HepG2 (cell line): ENCODE data around the gene TF. TPM values are rescaled to one million over a fixed set of nuclear protein-coding genes. Genes with fewer than 3 reads are reported as not detected.

Source experiments
- CBX2 ChIP-seq, 2 experiments: fragments of 200-600 bp in 1 of 2; sonication (generic); formaldehyde crosslinking in 1 of 2; IDR thresholded peaks; 2 replicates each; pipeline versions ENCODE4 v1.7.0 to v1.8.1; 2018 to 2022; ENCODE audit warnings: low read depth in 2 of 2, low read length in 1 of 2, mild to moderate bottlenecking in 1 of 2, missing genetic modification reagents in 1 of 2
- GZF1 ChIP-seq: sonication (generic); formaldehyde crosslinking; IDR thresholded peaks from 2 replicates; pipeline ENCODE4 v1.5.1; 2020; ENCODE audit warnings: mild to moderate bottlenecking, missing genetic modification reagents
- KLF12 ChIP-seq: sonication (generic); formaldehyde crosslinking; IDR thresholded peaks from 2 replicates; pipeline ENCODE4 v1.4.0; 2020; ENCODE audit warnings: missing genetic modification reagents, borderline replicate concordance
- MAFG ChIP-seq: sonication (generic); formaldehyde crosslinking; IDR thresholded peaks from 2 replicates; pipeline ENCODE4 v1.5.1; 2020; ENCODE audit warnings: mild to moderate bottlenecking, missing genetic modification reagents
- MLXIP ChIP-seq: sonication (generic); formaldehyde crosslinking; IDR thresholded peaks from 2 replicates; pipeline ENCODE4 v1.9.0; 2021; ENCODE audit warnings: missing genetic modification reagents, borderline replicate concordance
- MTF2 ChIP-seq: sonication (generic); formaldehyde crosslinking; IDR thresholded peaks from 2 replicates; pipeline ENCODE4 v1.5.0; 2020; ENCODE audit warnings: missing genetic modification reagents, borderline replicate concordance
- SIX1 ChIP-seq: sonication (generic); formaldehyde crosslinking; IDR thresholded peaks from 2 replicates; pipeline ENCODE4 v1.4.0; 2020; ENCODE audit warnings: missing genetic modification reagents, borderline replicate concordance
- SSRP1 ChIP-seq: IDR thresholded peaks from 2 replicates; pipeline ENCODE4 v1.6.1; 2016; ENCODE audit warnings: control low read depth
- SYNCRIP ChIP-seq: fragments of 200-400 bp; formaldehyde crosslinking; IDR thresholded peaks from 2 replicates; pipeline ENCODE4 v1.6.1; 2018; ENCODE audit warnings: mild to moderate bottlenecking, low read depth, low read length; ENCODE audit not compliant: insufficient read depth
- ZBTB14 ChIP-seq: sonication (generic); formaldehyde crosslinking; IDR thresholded peaks from 2 replicates; pipeline ENCODE4 v1.4.0; 2020; ENCODE audit warnings: missing genetic modification reagents
- ZBTB2 ChIP-seq: sonication (generic); formaldehyde crosslinking; IDR thresholded peaks from 2 replicates; pipeline ENCODE4 v1.8.0; 2022; ENCODE audit warnings: low read depth, missing genetic modification reagents
- ZFX ChIP-seq: sonication (generic); formaldehyde crosslinking; IDR thresholded peaks from 2 replicates; pipeline ENCODE4 v1.4.0; 2020; ENCODE audit warnings: mild to moderate bottlenecking, low read depth, missing genetic modification reagents, moderate library complexity
- ZMYM3 ChIP-seq: sonication (generic); formaldehyde crosslinking; IDR thresholded peaks from 2 replicates; pipeline ENCODE4 v1.5.1; 2020; ENCODE audit warnings: mild to moderate bottlenecking, missing genetic modification reagents
- ZNF124 ChIP-seq: sonication (generic); formaldehyde crosslinking; IDR thresholded peaks from 2 replicates; pipeline ENCODE4 v1.4.0; 2020; ENCODE audit warnings: missing genetic modification reagents
- ZNF253 ChIP-seq: sonication (generic); formaldehyde crosslinking; IDR thresholded peaks from 2 replicates; pipeline ENCODE4 v1.8.0; 2022; ENCODE audit warnings: mild to moderate bottlenecking, missing genetic modification reagents, borderline replicate concordance
- ZNF329 ChIP-seq: sonication (generic); formaldehyde crosslinking; IDR thresholded peaks from 2 replicates; pipeline ENCODE4 v1.9.0; 2021; ENCODE audit warnings: low read depth, mild to moderate bottlenecking, missing genetic modification reagents
- ZNF331 ChIP-seq: sonication (generic); formaldehyde crosslinking; IDR thresholded peaks from 2 replicates; pipeline ENCODE4 v1.4.0; 2020; ENCODE audit warnings: missing genetic modification reagents
- ZNF362 ChIP-seq: sonication (generic); formaldehyde crosslinking; IDR thresholded peaks from 2 replicates; pipeline ENCODE4 v1.4.0; 2020; ENCODE audit warnings: missing genetic modification reagents, mild to moderate bottlenecking, borderline replicate concordance
- ZNF766 ChIP-seq: sonication (generic); formaldehyde crosslinking; IDR thresholded peaks from 2 replicates; pipeline ENCODE4 v1.5.0; 2020; ENCODE audit warnings: missing genetic modification reagents, borderline replicate concordance
- ZNF773 ChIP-seq: sonication (generic); formaldehyde crosslinking; IDR thresholded peaks from 2 replicates; pipeline ENCODE4 v1.4.0; 2020; ENCODE audit warnings: missing genetic modification reagents, borderline replicate concordance
- ZNF879 ChIP-seq: sonication (generic); formaldehyde crosslinking; IDR thresholded peaks from 2 replicates; pipeline ENCODE4 v1.8.1; 2023; ENCODE audit warnings: missing genetic modification reagents
- ZSCAN25 ChIP-seq: sonication (generic); formaldehyde crosslinking; IDR thresholded peaks from 2 replicates; pipeline ENCODE4 v1.8.0; 2022; ENCODE audit warnings: mild to moderate bottlenecking, missing genetic modification reagents
- ZSCAN9 ChIP-seq: IDR thresholded peaks from 2 replicates; pipeline ENCODE4 v1.6.1; 2016; ENCODE audit warnings: borderline replicate concordance
- polyA plus RNA-seq, 8 experiments: library from polyadenylated mRNA; depleted of rRNA in 3 of 8; stranded (reverse) in 7 of 8; unstranded in 1 of 8; fragments of >200 nt; fragmentation: Illumina TruSeq in 4 of 8; extraction: Trizol in 4 of 8; gene quantifications; 2 replicates each; pipeline versions ENCODE4 v1.2.1 to v1.2.3, GENCODE V29; 2011 to 2016; ENCODE audit warnings: low read depth in 4 of 8, missing spikeins in 1 of 8, mixed read lengths in 1 of 8; ENCODE audit not compliant: insufficient read depth in 1 of 8
- total RNA-seq, 5 experiments: library from RNA; depleted of rRNA; stranded (reverse); fragments of >200 nt; fragmentation: Illumina TruSeq; extraction: Trizol; gene quantifications; 2 replicates each; pipeline ENCODE4 v1.2.3, GENCODE V29; 2016; ENCODE audit warnings: low read depth in 1 of 5

Gene TF
- total and polyA plus RNA-seq, 2 of the 13 experiments (the other 11 are each of a cell fraction or from before 2014, with no cell fraction given), result 10,074 to 11,821 TPM

GRCh38 chr3:133805702-133806475, 59.7 kb downstream of the TF start, which contains the start of gene SRPRB (continued):
- TF ChIP-seq ZSCAN9 (CRISPR knock-in tag), result no peak
- TF ChIP-seq ZMYM3 (CRISPR knock-in tag), result no peak; the same call in 1 of the 2 replicates
- peak; percentile 72; the same call in 1 of the 2 replicates for TF ChIP-seq ZSCAN25 (CRISPR knock-in tag)
- TF ChIP-seq MLXIP, result no peak
- TF ChIP-seq ZNF331 (CRISPR knock-in tag), result peak; percentile 36; the same call in 1 of the 2 replicates
- TF ChIP-seq ZNF773 (CRISPR knock-in tag), result peak; percentile 64; the same call in 1 of the 2 replicates
- TF ChIP-seq ZNF879 (CRISPR knock-in tag), result no peak
- peak; percentile 77 for TF ChIP-seq ZFX
- no peak for TF ChIP-seq GZF1 (CRISPR knock-in tag)
- TF ChIP-seq MAFG (CRISPR knock-in tag), result no peak
- peak; percentile 61; the same call in 1 of the 2 replicates for TF ChIP-seq ZNF766 (CRISPR knock-in tag)
- TF ChIP-seq ZBTB14, result peak; percentile 51; the same call in 1 of the 2 replicates
- 0 out of 2 replicates have a peak, but pooled peaks have one; percentile 15 for TF ChIP-seq ZBTB2
- TF ChIP-seq ZNF124 (CRISPR knock-in tag), result no peak
- no peak for TF ChIP-seq SSRP1 (CRISPR knock-in tag)
- peak; percentile 28; the same call in 1 of the 2 replicates for TF ChIP-seq ZNF329
- TF ChIP-seq MTF2 (CRISPR knock-in tag), result peak; percentile 71; the same call in 1 of the 2 replicates
- no peak for TF ChIP-seq KLF12 (CRISPR knock-in tag)
- TF ChIP-seq ZNF362 (CRISPR knock-in tag), result no peak
- TF ChIP-seq SYNCRIP, result no peak
- no peak for TF ChIP-seq CBX2 (IDR thresholded peaks at IDR 0.05; ENCODE audit: low read depth, low read length)
- no peak for TF ChIP-seq CBX2 (CRISPR knock-in tag; IDR thresholded peaks at IDR 0.05; ENCODE audit: low read depth)
- TF ChIP-seq ZNF253 (CRISPR knock-in tag), result no peak
- no peak for TF ChIP-seq SIX1 (CRISPR knock-in tag)
